Measurements from ENCODE around the gene ACTN1. TPM values are rescaled to one million over a fixed set of nuclear protein-coding genes. Genes with fewer than 3 reads are reported as not detected.

ACTN1 gene
- total RNA-seq, 1 donor: 1,023 TPM

DNA sequence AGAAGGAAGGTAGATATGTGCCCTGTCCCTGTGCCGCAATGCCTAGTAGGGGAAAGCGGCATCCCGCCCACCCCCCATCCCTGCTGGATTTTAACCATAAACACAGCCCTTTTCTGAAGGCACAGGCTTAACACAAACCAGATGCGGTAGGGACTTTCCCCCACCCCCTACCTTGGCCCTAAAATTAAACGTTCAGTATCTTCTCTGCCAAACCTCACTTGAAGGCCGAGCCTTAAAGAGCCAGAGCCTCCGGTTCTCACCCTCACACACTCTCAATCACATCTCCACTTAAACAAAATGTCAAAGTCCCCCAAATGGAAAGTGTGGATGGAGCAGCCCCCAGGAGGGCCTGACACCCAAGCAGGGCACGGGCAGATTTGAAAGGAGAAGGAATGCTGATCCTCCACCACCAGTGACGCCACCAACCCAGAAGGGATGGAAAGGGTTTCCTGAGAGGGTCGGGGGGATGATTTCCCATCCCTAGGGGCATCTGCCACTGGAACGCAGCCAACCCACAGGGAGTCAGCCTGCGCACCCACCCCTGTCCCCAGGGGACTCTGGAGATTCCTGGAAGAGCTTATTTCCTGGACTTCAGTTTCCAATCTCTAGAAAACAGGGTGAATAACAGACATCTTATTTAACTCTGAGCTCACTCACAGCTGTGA lies 26.4 kb downstream of the ACTN1 start:
- TF ChIP-seq, protein P1, sequence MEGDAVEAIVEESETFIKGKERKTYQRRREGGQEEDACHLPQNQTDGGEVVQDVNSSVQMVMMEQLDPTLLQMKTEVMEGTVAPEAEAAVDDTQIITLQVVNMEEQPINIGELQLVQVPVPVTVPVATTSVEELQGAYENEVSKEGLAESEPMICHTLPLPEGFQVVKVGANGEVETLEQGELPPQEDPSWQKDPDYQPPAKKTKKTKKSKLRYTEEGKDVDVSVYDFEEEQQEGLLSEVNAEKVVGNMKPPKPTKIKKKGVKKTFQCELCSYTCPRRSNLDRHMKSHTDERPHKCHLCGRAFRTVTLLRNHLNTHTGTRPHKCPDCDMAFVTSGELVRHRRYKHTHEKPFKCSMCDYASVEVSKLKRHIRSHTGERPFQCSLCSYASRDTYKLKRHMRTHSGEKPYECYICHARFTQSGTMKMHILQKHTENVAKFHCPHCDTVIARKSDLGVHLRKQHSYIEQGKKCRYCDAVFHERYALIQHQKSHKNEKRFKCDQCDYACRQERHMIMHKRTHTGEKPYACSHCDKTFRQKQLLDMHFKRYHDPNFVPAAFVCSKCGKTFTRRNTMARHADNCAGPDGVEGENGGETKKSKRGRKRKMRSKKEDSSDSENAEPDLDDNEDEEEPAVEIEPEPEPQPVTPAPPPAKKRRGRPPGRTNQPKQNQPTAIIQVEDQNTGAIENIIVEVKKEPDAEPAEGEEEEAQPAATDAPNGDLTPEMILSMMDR (IDR thresholded peaks at IDR 0.05; ENCODE audit: insufficient read depth, low read depth, low read length): no peak
- peak; percentile 91 for DNase-seq (ENCODE audit: low read depth)
- peak overlapping the region; percentile 32 for H3K4me3 ChIP-seq (ENCODE audit: low read depth, low read length)

DNA sequence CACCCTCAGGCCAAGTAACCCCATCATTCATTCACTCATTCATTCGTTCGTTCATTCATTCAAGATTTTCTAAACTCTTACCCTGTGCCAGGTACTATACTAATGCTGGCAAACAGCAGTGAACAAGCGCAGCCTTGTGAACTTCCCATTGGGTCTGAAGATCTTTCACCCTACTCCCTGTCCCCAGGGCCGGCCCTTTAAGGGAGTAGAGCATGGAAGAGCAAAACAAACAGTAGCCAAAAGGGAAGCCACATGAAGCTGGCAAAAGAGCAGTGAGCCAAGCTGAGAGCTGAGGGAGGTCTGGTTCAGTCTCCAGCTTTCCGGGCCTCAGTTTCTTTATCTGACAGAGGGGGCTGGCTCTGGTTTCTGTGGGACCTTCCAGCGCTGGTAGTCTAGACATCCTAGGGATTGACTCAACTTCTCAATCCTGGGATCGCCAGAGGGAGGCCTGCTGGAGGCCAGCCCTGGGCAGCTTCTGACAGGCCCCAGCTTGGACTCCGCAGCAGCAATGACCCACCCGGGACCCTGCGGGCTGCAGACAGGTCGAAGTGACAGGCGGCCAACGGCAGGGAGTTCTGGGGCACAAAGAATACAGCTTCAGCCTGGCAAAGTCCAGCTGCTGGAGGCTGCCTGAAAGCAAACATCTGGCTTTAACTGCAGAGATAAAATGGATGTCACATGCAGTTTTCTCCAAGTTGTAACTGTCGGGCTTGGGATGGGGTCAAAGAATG lies 27.1 kb downstream of the ACTN1 start:
- no peak for DNase-seq (ENCODE audit: low read depth)
- TF ChIP-seq, protein P1 (IDR thresholded peaks at IDR 0.05; ENCODE audit: insufficient read depth, low read depth, low read length): no peak
- no peak overlapping the region for H3K4me3 ChIP-seq (ENCODE audit: low read depth, low read length)

DNA sequence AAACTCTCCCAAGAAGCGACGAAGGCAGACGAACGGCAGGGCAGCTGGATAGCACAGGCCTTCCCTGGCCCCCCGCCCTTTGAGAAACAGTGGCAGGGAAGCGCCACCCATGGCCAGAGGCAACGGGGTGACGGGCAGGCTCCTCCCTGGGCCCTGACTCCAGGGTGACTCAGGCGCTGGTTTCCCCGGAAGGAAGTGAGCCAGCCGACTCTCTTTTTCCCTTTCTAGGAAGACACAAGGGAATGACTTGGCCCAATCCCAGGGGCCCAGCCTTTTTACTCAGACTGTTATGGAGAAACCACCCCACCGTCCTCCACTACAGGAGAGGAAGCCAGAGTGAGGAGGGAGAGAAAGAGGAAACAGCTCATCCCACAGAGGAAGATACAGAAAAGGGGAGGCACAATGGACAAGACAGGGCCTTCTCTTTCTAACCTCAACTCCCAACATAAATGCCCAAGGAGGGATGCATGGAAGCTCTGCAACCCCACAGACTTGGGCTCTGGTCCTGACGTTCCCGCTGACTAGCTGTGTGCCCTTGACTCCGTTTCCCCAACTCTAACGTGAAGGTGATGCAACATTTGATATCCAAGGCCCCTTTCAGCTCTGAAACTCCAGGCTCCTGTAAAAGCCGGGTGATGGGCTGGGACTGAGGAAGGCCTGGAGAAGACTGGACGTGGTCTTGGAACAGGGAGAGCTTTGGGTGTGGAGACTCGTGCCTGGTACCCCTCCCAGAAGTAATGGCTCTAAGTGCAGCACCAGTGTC lies 27.9 kb downstream of the ACTN1 start:
- TF ChIP-seq, protein P1 (IDR thresholded peaks at IDR 0.05; ENCODE audit: insufficient read depth, low read depth, low read length): no peak
- H3K4me3 ChIP-seq (ENCODE audit: low read depth, low read length): no peak overlapping the region
- DNase-seq (ENCODE audit: low read depth): peak; percentile 98

DNA sequence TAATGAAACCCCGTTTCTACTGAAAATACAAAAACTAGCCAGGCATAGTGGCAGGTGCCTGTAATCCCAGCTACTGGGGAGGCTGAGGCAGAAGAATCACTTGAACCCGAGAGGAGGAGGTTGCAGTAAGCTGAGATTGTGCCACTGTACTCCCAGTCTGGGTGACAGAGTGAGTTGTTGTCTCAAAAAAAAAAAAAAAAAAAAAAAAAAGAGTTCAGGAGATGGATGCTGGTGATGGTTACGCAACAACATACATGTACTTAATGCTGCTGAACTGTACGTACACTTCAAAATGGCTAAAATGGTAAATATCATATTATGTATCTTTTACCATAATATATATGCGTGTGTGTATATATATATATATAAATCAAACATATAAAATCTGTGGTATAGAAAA lies 29.0 kb downstream of the ACTN1 start:
- peak; percentile 81 for DNase-seq (ENCODE audit: low read depth)
- H3K4me3 ChIP-seq (ENCODE audit: low read depth, low read length): no peak overlapping the region
- TF ChIP-seq, protein P1 (IDR thresholded peaks at IDR 0.05; ENCODE audit: insufficient read depth, low read depth, low read length): no peak

DNA sequence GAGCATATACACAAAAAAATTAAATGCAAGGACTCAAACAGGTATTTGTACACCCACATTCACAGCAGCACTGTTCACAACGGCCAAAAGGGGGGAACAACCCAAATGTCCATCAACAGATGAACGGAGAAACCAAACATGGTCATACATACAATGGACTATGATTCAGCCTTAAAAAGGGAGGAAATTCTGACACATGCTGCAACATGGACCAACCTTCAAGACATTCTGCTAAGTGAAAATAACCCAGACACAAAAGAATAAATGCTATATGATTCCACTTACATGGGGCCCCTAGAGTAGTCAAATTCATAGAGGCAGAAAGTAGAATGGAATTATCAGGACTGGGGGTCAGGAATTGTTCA lies 29.5 kb downstream of the ACTN1 start:
- DNase-seq (ENCODE audit: low read depth): no peak
- TF ChIP-seq, protein P1 (IDR thresholded peaks at IDR 0.05; ENCODE audit: insufficient read depth, low read depth, low read length): no peak
- no peak overlapping the region for H3K4me3 ChIP-seq (ENCODE audit: low read depth, low read length)

DNA sequence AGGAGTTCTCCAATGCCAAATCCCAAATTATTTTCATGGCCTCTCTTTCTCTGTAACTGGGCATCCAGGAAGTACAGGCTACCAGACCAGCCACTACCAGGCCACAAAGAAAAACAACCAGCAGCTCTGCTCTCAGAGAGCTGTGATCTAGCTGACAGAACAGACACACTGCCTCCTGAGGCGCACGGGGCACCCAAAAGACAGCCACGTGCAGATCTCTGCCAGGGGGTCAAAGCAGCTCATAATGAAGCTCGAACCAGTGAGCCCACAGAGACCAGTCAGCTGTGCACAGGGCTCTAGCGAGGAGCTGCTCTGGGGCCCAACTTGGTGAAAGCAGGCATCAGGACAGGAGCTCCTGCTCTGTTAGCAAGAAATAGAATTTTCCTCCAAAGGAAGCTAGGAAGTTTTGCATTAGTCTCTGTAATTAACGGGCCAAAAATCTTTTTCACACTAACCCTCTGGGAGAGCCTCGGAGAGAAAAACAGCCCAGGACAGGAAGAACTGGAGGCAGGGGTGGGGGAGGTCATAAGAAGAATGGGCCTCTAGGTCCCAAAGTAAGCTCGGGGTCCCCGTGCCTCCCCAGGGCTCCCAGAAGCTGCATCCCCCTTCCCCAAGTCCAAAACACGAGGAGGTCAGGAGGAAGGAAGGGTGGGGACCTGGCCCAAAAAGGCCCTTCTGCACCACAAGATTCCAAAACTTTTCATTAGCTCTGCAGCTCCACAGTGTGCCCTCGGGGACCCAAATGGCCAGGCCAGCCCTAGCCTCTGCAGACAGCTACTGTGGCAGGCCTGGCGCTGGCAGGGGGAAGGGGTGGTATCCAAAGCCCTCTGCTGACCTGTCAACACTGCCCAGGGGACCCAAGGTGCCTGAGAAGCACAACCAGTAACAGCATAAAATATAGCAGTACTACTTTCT lies 30.2 kb downstream of the ACTN1 start:
- DNase-seq (ENCODE audit: low read depth): peak; percentile 39
- TF ChIP-seq, protein P1 (IDR thresholded peaks at IDR 0.05; ENCODE audit: insufficient read depth, low read depth, low read length): no peak
- H3K4me3 ChIP-seq (ENCODE audit: low read depth, low read length): no peak overlapping the region
